Ovary (tissue), 9 donors: ENCODE data around the gene TTLL5. TPM values are rescaled to one million over a fixed set of nuclear protein-coding genes. Genes with fewer than 3 reads are reported as not detected.

Experiments
- DNase-seq, 5 donors: peaks; one replicate each; pipeline ENCODE4 v3.0.0-alpha.2; 2019 to 2020
- H3K27ac ChIP-seq, 2 donors: fragments of 200-600 bp; one replicate each; pipeline versions ENCODE4 v1.5.1 to v1.8.0; 2019 to 2022
- H3K27me3 ChIP-seq: fragments of 200-600 bp; one replicate; pipeline ENCODE4 v1.8.0; 2022
- H3K36me3 ChIP-seq: fragments of 200-600 bp; sonication (generic); one replicate; pipeline ENCODE4 v1.5.1; 2019
- H3K4me1 ChIP-seq: one replicate; pipeline ENCODE4 v1.8.1; 2013; ENCODE audit warnings: mild to moderate bottlenecking, moderate library complexity; ENCODE audit not compliant: insufficient read depth
- H3K4me3 ChIP-seq: fragments of 200-600 bp; sonication (generic); one replicate; pipeline ENCODE4 v1.5.1; 2017
- H3K9me3 ChIP-seq, 2 donors: fragments of 200-600 bp in 1 of 2; sonication (generic) in 1 of 2; one replicate each; pipeline versions ENCODE4 v1.5.1 to v1.8.1; 2013 to 2019; ENCODE audit warnings: mild to moderate bottlenecking in 1 of 2, moderate library complexity in 1 of 2
- EP300 ChIP-seq: sonication (generic); formaldehyde crosslinking; IDR thresholded peaks from one replicate; pipeline ENCODE4 v1.6.1; 2017; ENCODE audit warnings: antibody characterized with exemption
- POLR2A ChIP-seq: fragments of 450-650 bp; IDR thresholded peaks from one replicate; pipeline ENCODE4 v1.6.1; 2017; ENCODE audit warnings: antibody characterized with exemption, mild to moderate bottlenecking, moderate library complexity
- WGBS, 3 donors: extraction: QIAGEN DNeasy Blood & Tissue Kit in 1 of 3; methylation state at CpG; one replicate each; pipeline versions ENCODE4 v1.1.5 to v1.1.7; 2013 to 2017; 5-methylcytosine and 5-hydroxymethylcytosine counted together
- intact Hi-C, 4 donors: fragments of 100-400 bp; cut with DNase I; formaldehyde crosslinking; loops; one replicate each; pipeline versions ENCODE4 v1.11.0 to v1.15.1; 2022 to 2023
- polyA plus RNA-seq, 2 donors: library from polyadenylated mRNA; stranded (reverse); fragments of 200-250 nt in 1 of 2; fragments of 350-450 nt in 1 of 2; fragmentation: Illumina TruSeq in 1 of 2; extraction: RNeasy Lipid Tissue Mini Kit (QIAGEN cat#74804) in 1 of 2; gene quantifications; one replicate each; pipeline ENCODE4 v1.2.3, GENCODE V29; 2013 to 2014
- total RNA-seq, 7 donors: library from RNA; depleted of rRNA in 2 of 7; stranded (reverse); fragments of >200 nt in 2 of 7; fragmentation: NEBNext Ultra II Directional in 3 of 7; extraction: Animal tissue kit (Norgen Biotek cat#: 25700) in 3 of 7; gene quantifications; one replicate each; pipeline versions ENCODE4 v1.1.0 to v1.2.4, GENCODE V29; 2016 to 2023
- TF ChIP-seq, protein P1 (sequence below), 3 donors: fragments of 450-650 bp in 2 of 3; fragments of 200-600 bp in 1 of 3; IDR thresholded peaks; one replicate each; pipeline versions ENCODE4 v1.5.1 to v1.8.0; 2016 to 2022; ENCODE audit warnings: antibody characterized with exemption in 3 of 3, mild to moderate bottlenecking in 1 of 3
- donor health status: DM: no; HTN: no; CAD: no; lungs with moderate emphysema.
- donor health status: DM: no; HTN: no; CAD: no.
- donor health status: Bipolar disorder and iron deficiency.
- donor health status: DM: yes; HTN: yes; CAD: no.
- donor health status: DM: no; HTN: no; CAD: no.
- donor health status: DM: yes; HTN: yes; CAD: no.

Gene TTLL5
- total and polyA plus RNA-seq, 9 donors: 11.0 to 34.9 (median 27.3) TPM

DNA sequence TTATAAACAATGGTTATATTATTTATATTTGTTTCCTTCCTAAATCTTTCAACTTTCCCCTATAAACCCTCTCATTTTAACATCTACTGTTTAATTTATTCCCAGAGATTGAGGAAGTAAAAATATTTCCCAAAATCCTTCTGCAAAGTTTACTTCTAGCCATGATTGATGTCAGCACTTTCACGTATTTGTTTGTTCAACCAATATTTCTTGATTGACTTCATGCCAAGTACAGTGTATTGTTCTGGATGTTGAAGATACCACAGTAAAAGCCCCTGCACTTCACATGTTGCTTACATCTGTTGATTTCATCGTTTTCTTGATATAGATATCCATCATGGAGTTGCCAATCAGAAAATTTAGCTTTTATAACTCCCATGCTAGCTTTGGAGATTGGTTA, 81.8 kb downstream of the TTLL5 start:
- H3K4me3 ChIP-seq: no peak overlapping the region
- intact Hi-C loops: no loop called here
- H3K4me1 ChIP-seq: no peaks in the 10 kb centered on the region
- H3K27ac ChIP-seq: no peak overlapping the region
- H3K9me3 ChIP-seq: no peaks in the 10 kb centered on the region
- no peaks in the 10 kb centered on the region for H3K27me3 ChIP-seq
- no peak for TF ChIP-seq EP300
- no peak for TF ChIP-seq POLR2A
- TF ChIP-seq, protein P1, sequence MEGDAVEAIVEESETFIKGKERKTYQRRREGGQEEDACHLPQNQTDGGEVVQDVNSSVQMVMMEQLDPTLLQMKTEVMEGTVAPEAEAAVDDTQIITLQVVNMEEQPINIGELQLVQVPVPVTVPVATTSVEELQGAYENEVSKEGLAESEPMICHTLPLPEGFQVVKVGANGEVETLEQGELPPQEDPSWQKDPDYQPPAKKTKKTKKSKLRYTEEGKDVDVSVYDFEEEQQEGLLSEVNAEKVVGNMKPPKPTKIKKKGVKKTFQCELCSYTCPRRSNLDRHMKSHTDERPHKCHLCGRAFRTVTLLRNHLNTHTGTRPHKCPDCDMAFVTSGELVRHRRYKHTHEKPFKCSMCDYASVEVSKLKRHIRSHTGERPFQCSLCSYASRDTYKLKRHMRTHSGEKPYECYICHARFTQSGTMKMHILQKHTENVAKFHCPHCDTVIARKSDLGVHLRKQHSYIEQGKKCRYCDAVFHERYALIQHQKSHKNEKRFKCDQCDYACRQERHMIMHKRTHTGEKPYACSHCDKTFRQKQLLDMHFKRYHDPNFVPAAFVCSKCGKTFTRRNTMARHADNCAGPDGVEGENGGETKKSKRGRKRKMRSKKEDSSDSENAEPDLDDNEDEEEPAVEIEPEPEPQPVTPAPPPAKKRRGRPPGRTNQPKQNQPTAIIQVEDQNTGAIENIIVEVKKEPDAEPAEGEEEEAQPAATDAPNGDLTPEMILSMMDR (IDR thresholded peaks at IDR 0.05): no peak
- no peaks in the 10 kb centered on the region for H3K36me3 ChIP-seq
- WGBS, 3 donors: 79 to 88% (median 85%) methylated on average over 2 of the region's 2 CpGs
- DNase-seq: no peak

DNA sequence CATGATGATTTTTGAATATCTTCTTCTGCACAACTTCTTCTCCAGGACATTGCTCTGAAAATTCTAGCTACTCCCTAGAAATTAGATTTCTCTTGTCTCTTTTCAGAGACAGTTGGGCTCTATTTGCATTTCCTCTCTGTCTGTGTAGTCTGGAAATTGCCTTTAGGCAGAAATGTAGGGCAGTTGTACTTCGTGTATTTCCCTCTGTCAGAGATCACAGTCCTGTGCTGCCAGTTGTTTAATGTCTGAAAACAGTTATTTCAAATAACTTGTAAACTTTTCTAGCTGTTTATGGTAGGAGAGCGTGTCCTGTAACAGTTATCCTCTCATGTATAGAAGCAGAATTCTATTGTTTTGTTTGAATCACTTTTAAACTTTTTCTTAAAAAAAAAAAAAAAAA, 86.9 kb downstream of the TTLL5 start:
- 69 to 71% (median 69%) methylated on average over 2 of the region's 2 CpGs for WGBS, 3 donors
- Histone ChIP-seq H3K27ac (no peak overlapping the region), H3K27me3 (no peaks in the 10 kb centered on the region), H3K36me3 (no peaks in the 10 kb centered on the region), H3K9me3 (no peaks in the 10 kb centered on the region), H3K4me1 (peaks cover 3% of the 10 kb centered on the region), H3K4me3 (no peak overlapping the region)
- intact Hi-C loops: no loop called here
- DNase-seq: no peak
- no peak for TF ChIP-seq EP300
- TF ChIP-seq, protein P1 (IDR thresholded peaks at IDR 0.05): no peak
- TF ChIP-seq POLR2A: no peak

DNA sequence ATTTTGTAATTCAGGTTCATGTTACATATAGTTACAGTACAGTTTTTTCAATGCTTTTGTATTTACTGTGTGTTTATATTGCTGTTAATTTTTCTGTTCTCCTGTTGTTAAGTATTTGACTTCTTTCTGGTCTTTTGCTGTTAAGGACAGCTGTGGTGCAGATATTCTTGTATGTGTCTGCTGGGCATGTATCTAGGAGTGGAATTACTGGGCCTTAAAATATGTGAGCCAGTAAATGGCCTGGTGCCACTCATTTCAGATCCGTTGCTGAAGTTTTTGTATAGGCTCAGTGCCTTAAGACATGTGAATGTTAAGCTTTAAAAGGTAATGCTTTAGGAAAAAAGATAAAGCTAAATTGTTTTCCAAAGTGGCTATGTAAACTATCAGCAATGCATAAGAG, 87.3 kb downstream of the TTLL5 start:
- Histone ChIP-seq H3K4me1 (peaks cover 3% of the 10 kb centered on the region), H3K36me3 (no peaks in the 10 kb centered on the region), H3K27me3 (no peaks in the 10 kb centered on the region), H3K9me3 (no peaks in the 10 kb centered on the region), H3K4me3 (no peak overlapping the region), H3K27ac (no peak overlapping the region)
- no peak for DNase-seq
- no peak for TF ChIP-seq EP300
- TF ChIP-seq, protein P1 (IDR thresholded peaks at IDR 0.05): no peak
- no peak for TF ChIP-seq POLR2A
- 49 to 79% (median 57%) methylated on average over 1 of the region's 1 CpG for WGBS, 3 donors
- intact Hi-C loops: no loop called here

DNA sequence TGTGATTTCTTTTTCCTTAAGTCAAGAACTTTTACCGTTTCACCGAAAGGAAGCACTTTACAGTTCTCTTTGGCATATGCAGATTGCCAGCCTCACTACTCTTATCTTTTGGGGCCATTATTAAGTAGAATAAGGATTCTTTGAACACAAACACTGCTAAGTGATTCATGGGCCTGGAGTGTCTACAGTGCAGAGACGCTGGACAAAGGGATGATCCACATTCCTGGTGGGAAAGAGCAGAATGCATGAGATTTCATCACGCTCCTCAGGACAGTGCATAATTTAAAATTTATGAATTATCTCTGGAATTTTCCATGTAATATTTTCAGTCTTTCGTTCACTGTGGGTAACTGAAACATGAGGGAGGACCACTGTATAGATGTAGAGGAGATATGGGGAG, 90.2 kb downstream of the TTLL5 start:
- TF ChIP-seq, protein P1 (IDR thresholded peaks at IDR 0.05): no peak
- TF ChIP-seq EP300 (no peak), POLR2A (no peak)
- no peaks in the 10 kb centered on the region for H3K27me3 ChIP-seq
- no peaks in the 10 kb centered on the region for H3K36me3 ChIP-seq
- H3K4me1 ChIP-seq: peaks cover 5% of the 10 kb centered on the region
- WGBS, 3 donors: 65 to 91% (median 69%) methylated on average over 5 of the region's 5 CpGs
- no peak overlapping the region for H3K27ac ChIP-seq
- H3K4me3 ChIP-seq: no peak overlapping the region
- no peak for DNase-seq
- intact Hi-C loops: no loop called here
- H3K9me3 ChIP-seq: no peaks in the 10 kb centered on the region

DNA sequence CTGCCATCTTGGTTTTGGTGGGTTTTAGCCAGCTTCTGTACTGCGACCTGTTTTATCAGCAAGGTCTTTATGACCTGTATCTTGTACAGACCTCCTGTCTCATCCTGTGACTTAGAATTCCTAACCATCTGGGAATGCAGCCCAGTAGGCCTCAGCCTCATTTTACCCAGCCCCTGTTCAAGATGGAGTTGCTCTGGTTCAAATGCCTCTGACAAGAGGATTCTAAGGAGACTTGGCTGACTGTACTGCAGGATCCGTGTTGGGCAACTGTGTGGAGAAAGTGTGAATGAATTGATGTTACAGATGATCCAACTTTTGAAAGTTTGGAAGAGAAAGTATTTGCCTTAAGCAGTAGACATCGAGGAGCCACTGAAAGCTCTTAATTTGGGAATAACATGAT, 91.0 kb downstream of the TTLL5 start:
- no peak for DNase-seq
- H3K36me3 ChIP-seq: no peaks in the 10 kb centered on the region
- no peak overlapping the region for H3K4me3 ChIP-seq
- H3K9me3 ChIP-seq: no peaks in the 10 kb centered on the region
- WGBS, 3 donors: 38 to 41% (median 41%) methylated on average over 3 of the region's 3 CpGs
- no peak overlapping the region for H3K27ac ChIP-seq
- TF ChIP-seq EP300 (no peak), POLR2A (no peak)
- TF ChIP-seq, protein P1 (IDR thresholded peaks at IDR 0.05): no peak
- H3K4me1 ChIP-seq: peaks cover 5% of the 10 kb centered on the region
- H3K27me3 ChIP-seq: no peaks in the 10 kb centered on the region
- intact Hi-C loops: no loop called here
